PC-9 (cell line): ENCODE measurements around the gene CEP68.

ENCODE experiments used
- CTCF ChIP-seq: fragments of 200-600 bp; sonication (generic); conservative IDR thresholded peaks from 2 replicates; pipeline ENCODE4 v1.6.1; 2017; ENCODE audit warnings: mixed run types, antibody characterized with exemption, mild to moderate bottlenecking, moderate library complexity
- EZH2 ChIP-seq: fragments of 200-600 bp; sonication (generic); IDR thresholded peaks from 2 replicates; pipeline ENCODE4 v1.8.0; 2017; ENCODE audit warnings: antibody characterized with exemption, low read depth

GRCh38 chr2:65071499-65072180, 15.4 kb downstream of the CEP68 start:
- no peak for TF ChIP-seq CTCF
- no peak for TF ChIP-seq EZH2
